ENCODE measurements around the gene KHDC4.

- TF ChIP-seq CTCF (IDR thresholded peaks at IDR 0.05; ENCODE audit: extremely low read depth in 1 of 2, insufficient read depth in 1 of 2, low read depth in 1 of 2, low read length in 2 of 2) = peak; percentile 55 to 63
- TF ChIP-seq FOS (IDR thresholded peaks at IDR 0.05; ENCODE audit: borderline replicate concordance, insufficient read depth, low read length) = no peak
- TF ChIP-seq EZH2 (IDR thresholded peaks at IDR 0.05; ENCODE audit: borderline replicate concordance, low read depth, low read length, severe bottlenecking) = no peak
- no peak for TF ChIP-seq POLR2A (IDR thresholded peaks at IDR 0.05; ENCODE audit: low read depth, low read length)
- no peak for TF ChIP-seq MYC (IDR thresholded peaks at IDR 0.05; ENCODE audit: low read depth, low read length)
- no peak for TF ChIP-seq JUN (IDR thresholded peaks at IDR 0.05; ENCODE audit: borderline replicate concordance, insufficient read depth, insufficient read length, low read depth)
These were observed 4.0 kb upstream of the KHDC4 start for GRCh38 chr1:155938220-155938627.

All from endothelial cell of umbilical vein (primary cell).